ENCODE measurements around the gene RGS2. TPM values are rescaled to one million over a fixed set of nuclear protein-coding genes. Genes with fewer than 3 reads are reported as not detected.

RGS2 gene, protein sequence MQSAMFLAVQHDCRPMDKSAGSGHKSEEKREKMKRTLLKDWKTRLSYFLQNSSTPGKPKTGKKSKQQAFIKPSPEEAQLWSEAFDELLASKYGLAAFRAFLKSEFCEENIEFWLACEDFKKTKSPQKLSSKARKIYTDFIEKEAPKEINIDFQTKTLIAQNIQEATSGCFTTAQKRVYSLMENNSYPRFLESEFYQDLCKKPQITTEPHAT
- 10 to 100 TPM; 11.7 to 22.8 TPM for total RNA-seq

DNA sequence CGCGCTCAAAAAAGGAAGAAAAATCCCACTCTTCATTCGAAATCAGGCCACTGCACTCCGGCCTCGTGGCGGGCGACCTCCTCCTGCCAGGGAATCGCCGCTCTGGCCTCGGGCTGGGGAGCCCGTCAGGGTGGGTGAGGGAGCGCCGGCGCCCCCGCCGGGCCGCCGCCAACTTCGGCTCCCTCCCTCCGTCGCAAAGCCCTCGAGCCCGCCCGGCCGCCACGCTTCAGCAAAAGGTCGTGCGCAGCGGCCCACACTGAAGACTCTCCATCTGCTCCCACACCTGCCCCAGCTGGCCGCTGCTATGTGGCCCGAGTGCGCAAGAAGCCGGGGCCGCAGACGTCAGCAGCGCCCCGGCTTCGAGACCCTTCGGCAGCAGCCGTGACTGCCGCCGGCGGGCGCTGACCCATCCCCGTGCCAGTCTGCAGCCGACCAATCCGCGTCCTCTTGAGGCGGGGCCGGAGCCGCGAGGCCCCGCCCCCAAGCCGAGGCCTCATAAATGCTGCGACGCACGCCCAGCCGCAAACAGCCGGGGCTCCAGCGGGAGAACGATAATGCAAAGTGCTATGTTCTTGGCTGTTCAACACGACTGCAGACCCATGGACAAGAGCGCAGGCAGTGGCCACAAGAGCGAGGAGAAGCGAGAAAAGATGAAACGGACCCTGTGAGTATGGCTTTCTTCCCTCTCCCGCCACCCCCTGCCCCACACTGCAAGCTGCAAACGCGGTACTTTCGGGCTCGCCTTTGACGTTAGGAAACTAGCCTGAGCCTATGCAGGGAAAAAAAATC lies at the start of gene RGS2:
RGS2 (plus strand) TSS at position 522 of the 789 bp plus-strand sequence; CDS start at position 555, 33 bp downstream.
- peak within 1 kb of the TSS; percentile 100 for H3K4me3 Mint-ChIP-seq
- H3K27ac Mint-ChIP-seq, result peak within 1 kb of the TSS; percentile 97
- H3K27me3 Mint-ChIP-seq, result no peaks in the 10 kb centered on the region
- H3K36me3 Mint-ChIP-seq (ENCODE audit: low read depth), result peaks cover 44% of the 10 kb centered on the region
- no peaks in the 10 kb centered on the region for H3K9me3 Mint-ChIP-seq
- ATAC-seq (replicated peaks), result peak; percentile 90
- peaks cover 26% of the 10 kb centered on the region for H3K4me1 Mint-ChIP-seq

DNA sequence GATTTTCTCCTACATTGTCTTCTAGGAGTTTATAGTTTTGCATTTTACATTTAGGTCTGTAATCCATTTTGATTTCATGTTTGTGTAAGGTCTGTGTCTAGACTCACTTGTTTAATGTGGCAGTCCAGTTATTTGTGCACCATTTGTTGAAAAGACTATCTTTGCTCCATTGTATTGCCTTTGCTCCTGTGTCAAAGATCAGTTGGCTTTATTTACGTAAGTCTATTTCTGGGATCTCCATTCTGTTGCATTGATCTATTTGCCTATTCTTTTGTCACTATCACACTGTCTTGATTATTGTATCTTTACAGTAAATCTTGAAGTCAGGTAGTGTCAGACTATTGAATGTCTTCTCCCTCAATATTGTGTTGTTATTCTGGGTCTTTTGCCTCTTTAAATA lies 49.7 kb upstream of the RGS2 start:
- peaks cover 4% of the 10 kb centered on the region for H3K9me3 Mint-ChIP-seq
- H3K27ac Mint-ChIP-seq, result no peak overlapping the region
- H3K4me1 Mint-ChIP-seq, result no peaks in the 10 kb centered on the region
- ATAC-seq (replicated peaks), result no peak
- no peaks in the 10 kb centered on the region for H3K36me3 Mint-ChIP-seq (ENCODE audit: low read depth)
- H3K4me3 Mint-ChIP-seq, result no peak overlapping the region
- H3K27me3 Mint-ChIP-seq, result peaks cover 18% of the 10 kb centered on the region

DNA sequence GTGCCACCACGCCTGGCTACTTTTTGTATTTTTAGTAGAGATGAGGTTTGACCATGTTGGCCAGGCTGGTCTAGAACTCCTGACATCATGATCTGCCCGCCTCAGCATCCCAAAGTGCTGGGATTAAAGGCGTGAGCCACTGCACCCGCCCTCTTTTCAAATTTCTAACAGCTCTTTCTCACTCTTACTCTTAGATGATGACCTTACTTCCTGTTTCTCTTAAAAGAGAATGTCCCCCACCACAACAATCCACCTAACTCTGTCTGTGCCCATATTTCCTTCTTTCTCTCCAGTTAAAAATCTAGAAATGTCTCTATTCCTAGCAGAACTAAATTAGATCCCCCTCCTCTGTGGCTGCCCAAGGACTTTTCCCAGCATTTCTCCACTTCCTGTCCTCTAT lies 46.6 kb upstream of the RGS2 start:
- Mint-ChIP-seq H3K27me3 (peaks cover 21% of the 10 kb centered on the region), H3K36me3 (ENCODE audit: low read depth) (no peaks in the 10 kb centered on the region), H3K4me1 (no peaks in the 10 kb centered on the region), H3K27ac (no peak overlapping the region), H3K9me3 (peaks cover 4% of the 10 kb centered on the region), H3K4me3 (no peak overlapping the region)
- no peak for ATAC-seq (replicated peaks)

DNA sequence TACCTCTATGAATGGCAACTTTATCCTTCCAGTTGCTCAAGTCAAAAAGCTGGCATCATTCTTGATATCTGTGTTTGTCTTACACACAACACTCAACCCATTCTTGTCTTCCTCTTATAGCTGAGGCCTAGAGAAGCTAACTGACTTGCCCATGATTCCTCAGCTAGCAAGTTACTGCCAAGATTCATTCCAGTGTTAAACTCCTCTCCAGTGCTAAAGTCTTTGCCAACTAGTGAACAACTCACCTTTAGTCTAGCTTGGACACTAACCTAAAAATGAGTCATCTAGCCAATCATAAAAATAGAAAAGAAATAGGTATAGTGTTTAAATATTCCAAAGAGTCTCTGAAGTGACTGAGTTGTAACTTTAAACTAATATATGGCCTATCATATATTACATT lies 45.6 kb upstream of the RGS2 start:
- H3K4me1 Mint-ChIP-seq, result no peaks in the 10 kb centered on the region
- H3K9me3 Mint-ChIP-seq, result peaks cover 4% of the 10 kb centered on the region
- no peak overlapping the region for H3K27ac Mint-ChIP-seq
- H3K27me3 Mint-ChIP-seq, result peaks cover 26% of the 10 kb centered on the region
- ATAC-seq (replicated peaks), result no peak
- H3K36me3 Mint-ChIP-seq (ENCODE audit: low read depth), result no peaks in the 10 kb centered on the region
- no peak overlapping the region for H3K4me3 Mint-ChIP-seq

- Mint-ChIP-seq H3K9me3 (peaks cover 4% of the 10 kb centered on the region), H3K4me1 (no peaks in the 10 kb centered on the region), H3K27me3 (peaks cover 25% of the 10 kb centered on the region), H3K27ac (no peak overlapping the region), H3K4me3 (no peak overlapping the region), H3K36me3 (ENCODE audit: low read depth) (no peaks in the 10 kb centered on the region)
- no peak for ATAC-seq (replicated peaks)
These were observed 45.1 kb upstream of the RGS2 start for GRCh38 chr1:192763756-192764155.

- Mint-ChIP-seq H3K9me3 (peaks cover 4% of the 10 kb centered on the region), H3K4me3 (no peak overlapping the region), H3K36me3 (ENCODE audit: low read depth) (no peaks in the 10 kb centered on the region), H3K27me3 (peaks cover 28% of the 10 kb centered on the region), H3K4me1 (no peaks in the 10 kb centered on the region), H3K27ac (no peak overlapping the region)
- ATAC-seq (replicated peaks), result no peak
These were observed 44.2 kb upstream of the RGS2 start for GRCh38 chr1:192764675-192765074.

DNA sequence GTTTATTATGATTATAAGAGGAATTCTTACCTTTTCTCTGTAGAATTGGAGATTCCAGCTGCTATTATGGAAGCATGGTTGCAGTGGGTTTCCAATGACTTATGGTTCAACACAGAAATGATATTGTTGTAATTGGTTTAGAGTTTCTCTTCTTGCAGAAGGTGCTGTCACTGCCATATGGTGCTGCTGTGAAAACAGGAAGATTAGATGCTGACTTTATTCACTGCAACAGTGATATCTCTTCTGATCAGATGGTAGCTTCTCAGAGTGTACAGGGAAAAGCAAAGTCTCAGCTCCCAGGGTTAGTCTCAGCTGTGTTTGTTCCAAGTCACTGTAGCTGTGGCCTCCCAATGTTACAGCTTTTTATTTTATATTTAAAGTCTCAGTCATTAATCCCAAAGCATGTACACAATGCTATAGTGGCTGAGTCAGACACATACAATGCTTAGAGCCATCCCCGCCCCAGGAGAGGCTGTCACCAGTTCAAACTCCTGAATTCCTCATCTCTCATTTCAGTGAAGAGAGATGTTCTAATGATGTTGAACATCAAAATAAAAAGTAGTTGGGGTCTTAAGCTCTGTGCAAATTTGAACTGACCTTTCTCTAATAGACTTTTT lies 42.7 kb upstream of the RGS2 start:
- Mint-ChIP-seq H3K9me3 (peaks cover 4% of the 10 kb centered on the region), H3K4me3 (no peak overlapping the region), H3K4me1 (no peaks in the 10 kb centered on the region), H3K27me3 (peaks cover 28% of the 10 kb centered on the region), H3K27ac (no peak overlapping the region), H3K36me3 (ENCODE audit: low read depth) (no peaks in the 10 kb centered on the region)
- no peak for ATAC-seq (replicated peaks)

- ATAC-seq (replicated peaks), result no peak
- no peak overlapping the region for H3K4me3 Mint-ChIP-seq
- no peaks in the 10 kb centered on the region for H3K4me1 Mint-ChIP-seq
- no peaks in the 10 kb centered on the region for H3K36me3 Mint-ChIP-seq (ENCODE audit: low read depth)
- no peak overlapping the region for H3K27ac Mint-ChIP-seq
- H3K27me3 Mint-ChIP-seq, result peaks cover 24% of the 10 kb centered on the region
- H3K9me3 Mint-ChIP-seq, result peaks cover 4% of the 10 kb centered on the region
These were observed 42.0 kb upstream of the RGS2 start for GRCh38 chr1:192766876-192767275.

DNA sequence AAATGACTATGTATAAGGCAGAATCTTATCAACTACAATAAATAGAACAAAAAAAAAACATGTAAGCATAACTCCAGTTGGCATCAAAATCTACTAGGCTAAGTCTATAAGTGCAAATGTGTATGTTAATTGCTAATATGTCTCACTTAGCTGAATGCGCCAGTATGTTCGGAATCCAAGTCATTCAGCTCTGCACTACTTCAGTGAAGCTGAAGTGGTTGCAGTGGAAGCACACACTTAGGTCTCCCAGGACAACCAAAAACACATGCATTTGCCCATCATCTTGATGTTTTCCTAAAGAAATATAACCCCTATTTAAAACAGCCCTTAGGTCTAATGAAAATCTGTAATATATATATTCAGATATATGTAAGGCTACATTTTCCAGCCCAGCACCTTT lies 41.0 kb upstream of the RGS2 start:
- Mint-ChIP-seq H3K27ac (no peak overlapping the region), H3K4me1 (no peaks in the 10 kb centered on the region), H3K36me3 (ENCODE audit: low read depth) (no peaks in the 10 kb centered on the region), H3K4me3 (no peak overlapping the region), H3K27me3 (peaks cover 17% of the 10 kb centered on the region), H3K9me3 (no peaks in the 10 kb centered on the region)
- no peak for ATAC-seq (replicated peaks)

DNA sequence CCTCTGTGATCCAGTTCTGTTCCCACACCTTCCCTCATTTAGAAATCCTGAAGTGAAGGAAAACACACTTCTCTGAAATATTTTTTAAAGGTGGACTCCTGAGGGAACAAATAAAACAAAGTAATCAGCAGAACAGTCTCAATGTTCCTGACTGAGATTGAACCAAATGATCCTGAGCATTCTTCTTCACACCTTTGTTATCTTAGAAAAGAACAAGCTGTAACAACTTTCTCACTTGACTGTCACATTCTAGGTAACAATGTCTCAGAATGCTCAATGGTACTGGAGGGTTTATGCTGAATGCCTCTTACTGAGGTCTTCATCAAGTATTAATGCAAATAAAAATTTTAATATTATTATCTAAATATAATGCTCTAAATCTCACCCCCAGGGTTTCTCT lies 40.4 kb upstream of the RGS2 start:
- Mint-ChIP-seq H3K36me3 (ENCODE audit: low read depth) (no peaks in the 10 kb centered on the region), H3K4me1 (no peaks in the 10 kb centered on the region), H3K27me3 (peaks cover 14% of the 10 kb centered on the region), H3K4me3 (no peak overlapping the region), H3K9me3 (no peaks in the 10 kb centered on the region), H3K27ac (no peak overlapping the region)
- no peak for ATAC-seq (replicated peaks)

DNA sequence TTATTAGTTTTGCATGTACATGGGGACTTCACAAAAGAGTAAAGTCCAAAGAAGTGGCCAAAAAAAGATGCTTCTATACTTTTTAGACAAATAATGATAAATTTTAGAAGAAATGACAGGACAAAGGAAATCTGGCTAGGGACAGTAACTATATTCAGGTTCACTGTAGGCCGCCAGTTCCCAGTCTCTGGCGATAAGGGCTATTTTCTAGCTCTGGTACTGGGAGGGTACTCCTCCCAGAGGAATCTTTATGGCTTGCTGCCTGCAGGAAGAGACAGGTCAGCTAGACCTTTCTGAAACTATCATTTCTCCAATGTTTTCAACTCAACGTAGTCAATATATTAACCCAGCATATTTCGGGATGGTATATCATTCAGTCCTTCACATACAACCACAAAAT lies 37.5 kb upstream of the RGS2 start:
- Mint-ChIP-seq H3K27me3 (peaks cover 14% of the 10 kb centered on the region), H3K4me1 (no peaks in the 10 kb centered on the region), H3K9me3 (no peaks in the 10 kb centered on the region), H3K36me3 (ENCODE audit: low read depth) (no peaks in the 10 kb centered on the region), H3K4me3 (no peak overlapping the region), H3K27ac (no peak overlapping the region)
- ATAC-seq (replicated peaks), result no peak

DNA sequence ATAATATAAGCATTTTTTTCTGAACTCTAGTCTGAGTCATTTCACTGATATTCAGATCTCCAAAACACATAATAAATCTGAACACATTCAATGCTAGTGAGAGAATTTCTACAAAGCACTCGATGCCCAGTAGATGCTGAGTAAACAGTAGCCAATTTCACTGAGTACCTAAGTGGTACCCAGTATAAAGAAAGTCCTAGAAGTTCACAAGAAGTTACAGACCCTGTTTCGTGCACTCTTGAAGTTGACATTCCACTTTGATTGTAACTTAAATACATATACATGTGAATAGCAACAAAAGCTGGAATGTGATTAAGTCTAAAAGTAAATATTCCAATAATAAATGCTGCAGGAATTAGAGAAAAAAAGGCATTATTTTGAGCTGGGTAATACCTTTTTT lies 33.2 kb upstream of the RGS2 start:
- no peaks in the 10 kb centered on the region for H3K27me3 Mint-ChIP-seq
- H3K4me1 Mint-ChIP-seq, result no peaks in the 10 kb centered on the region
- no peaks in the 10 kb centered on the region for H3K36me3 Mint-ChIP-seq (ENCODE audit: low read depth)
- ATAC-seq (replicated peaks), result no peak
- no peaks in the 10 kb centered on the region for H3K9me3 Mint-ChIP-seq
- H3K4me3 Mint-ChIP-seq, result no peak overlapping the region
- no peak overlapping the region for H3K27ac Mint-ChIP-seq

GRCh38 chr1:192776206-192776605 lies 32.6 kb upstream of the RGS2 start:
- no peaks in the 10 kb centered on the region for H3K27me3 Mint-ChIP-seq
- H3K27ac Mint-ChIP-seq, result no peak overlapping the region
- H3K4me3 Mint-ChIP-seq, result no peak overlapping the region
- no peaks in the 10 kb centered on the region for H3K36me3 Mint-ChIP-seq (ENCODE audit: low read depth)
- no peaks in the 10 kb centered on the region for H3K9me3 Mint-ChIP-seq
- no peaks in the 10 kb centered on the region for H3K4me1 Mint-ChIP-seq
- ATAC-seq (replicated peaks), result no peak

DNA sequence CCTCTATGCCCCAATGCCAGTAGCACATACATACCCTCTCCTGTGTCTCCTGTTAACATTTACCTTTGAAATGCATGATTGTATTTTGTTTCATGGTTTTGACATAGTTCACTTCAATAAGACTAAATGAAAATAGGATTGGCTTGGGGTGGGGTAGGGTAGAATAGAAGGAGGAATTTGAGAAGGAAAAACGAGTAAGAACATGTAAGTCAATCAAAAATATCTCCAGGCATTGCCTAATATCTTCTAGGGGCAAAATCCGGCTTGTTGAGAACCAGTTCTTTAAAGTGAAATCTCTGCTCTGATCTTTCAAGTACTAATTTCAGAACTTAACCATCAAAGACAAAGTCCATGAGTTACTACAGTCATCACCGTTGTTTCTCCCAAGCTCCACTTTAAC lies 31.8 kb upstream of the RGS2 start:
- H3K9me3 Mint-ChIP-seq, result no peaks in the 10 kb centered on the region
- H3K27me3 Mint-ChIP-seq, result peaks cover 4% of the 10 kb centered on the region
- ATAC-seq (replicated peaks), result no peak
- H3K4me1 Mint-ChIP-seq, result no peaks in the 10 kb centered on the region
- no peaks in the 10 kb centered on the region for H3K36me3 Mint-ChIP-seq (ENCODE audit: low read depth)
- H3K4me3 Mint-ChIP-seq, result no peak overlapping the region
- H3K27ac Mint-ChIP-seq, result no peak overlapping the region

GRCh38 chr1:192783791-192784190 lies 25.0 kb upstream of the RGS2 start:
- H3K4me1 Mint-ChIP-seq, result no peaks in the 10 kb centered on the region
- no peak overlapping the region for H3K4me3 Mint-ChIP-seq
- H3K27ac Mint-ChIP-seq, result no peak overlapping the region
- no peaks in the 10 kb centered on the region for H3K9me3 Mint-ChIP-seq
- H3K27me3 Mint-ChIP-seq, result peaks cover 16% of the 10 kb centered on the region
- no peaks in the 10 kb centered on the region for H3K36me3 Mint-ChIP-seq (ENCODE audit: low read depth)
- no peak for ATAC-seq (replicated peaks)

Data from activated T-helper 17 cell treated with anti-CD3 and anti-CD28 coated beads, Interleukin-2, amount 50 U/mL, for 72 hours (primary cell).